ENCODE measurements around the gene AP3S1.

AP3S1 gene

GRCh38 chr5:115829913-115830312, 11.8 kb upstream of the AP3S1 start:
- DNase-seq, result no peak

- peak; percentile 82 for DNase-seq
Measured at GRCh38 chr5:115831163-115831768, 10.5 kb upstream of the AP3S1 start.

- DNase-seq, result no peak
Measured at GRCh38 chr5:115835481-115835880, 6.3 kb upstream of the AP3S1 start.

- DNase-seq, result peak; percentile 79
Measured at GRCh38 chr5:115838885-115839518, 2.7 kb upstream of the AP3S1 start.

GRCh38 chr5:115840873-115841272, 862 bp upstream of the AP3S1 start:
- DNase-seq, result peak; percentile 36

- DNase-seq, result peak; percentile 89
Measured at GRCh38 chr5:115842089-115842935, 577 bp downstream of the AP3S1 start.

GRCh38 chr5:115842952-115843351, 1.2 kb downstream of the AP3S1 start:
- peak; percentile 18 for DNase-seq

GRCh38 chr5:115843444-115844130, 1.9 kb downstream of the AP3S1 start:
- DNase-seq, result no peak

- DNase-seq, result no peak
Measured at GRCh38 chr5:115844321-115844817, 2.6 kb downstream of the AP3S1 start.

GRCh38 chr5:115847290-115847689, 5.6 kb downstream of the AP3S1 start:
- no peak for DNase-seq

- DNase-seq, result no peak
Measured at GRCh38 chr5:115849258-115849798, 7.6 kb downstream of the AP3S1 start.

- DNase-seq, result peak; percentile 54
Measured at GRCh38 chr5:115850744-115851416, 9.1 kb downstream of the AP3S1 start.

- no peak for DNase-seq
Measured at GRCh38 chr5:115854139-115854538, 12.4 kb downstream of the AP3S1 start.

GRCh38 chr5:115855959-115856358, 14.2 kb downstream of the AP3S1 start:
- DNase-seq, result no peak

- no peak for DNase-seq
Measured at GRCh38 chr5:115857057-115857479, 15.3 kb downstream of the AP3S1 start.

- no peak for DNase-seq
Measured at GRCh38 chr5:115857626-115858349, 16.1 kb downstream of the AP3S1 start.

- DNase-seq, result no peak
Measured at GRCh38 chr5:115858396-115858795, 16.7 kb downstream of the AP3S1 start.

GRCh38 chr5:115859378-115859777, 17.6 kb downstream of the AP3S1 start:
- no peak for DNase-seq

GRCh38 chr5:115869256-115869795, 27.6 kb downstream of the AP3S1 start:
- no peak for DNase-seq

GRCh38 chr5:115872447-115872846, 30.7 kb downstream of the AP3S1 start:
- DNase-seq, result no peak

GRCh38 chr5:115873392-115873791, 31.7 kb downstream of the AP3S1 start:
- DNase-seq, result peak; percentile 86
